Measurements from ENCODE around the gene MINPP1. TPM values are rescaled to one million over a fixed set of nuclear protein-coding genes. Genes with fewer than 3 reads are reported as not detected.

MINPP1 gene
- total and polyA plus RNA-seq, 2 of the 13 experiments (the other 11 are each of a cell fraction or from before 2014, with no cell fraction given): 19.2 to 53.7 TPM

- TF ChIP-seq KDM5A (IDR thresholded peaks at IDR 0.05; ENCODE audit: borderline replicate concordance, low read length): peak; percentile 50; the same call in 1 of the 2 replicates
- no peak for TF ChIP-seq RAD51 (IDR thresholded peaks at IDR 0.05; ENCODE audit: borderline replicate concordance)
- no peak for TF ChIP-seq MXD4 (CRISPR knock-in tag; IDR thresholded peaks at IDR 0.05)
- peak; percentile 55; the same call in 1 of the 2 replicates for TF ChIP-seq SSRP1 (CRISPR knock-in tag; IDR thresholded peaks at IDR 0.05)
- TF ChIP-seq SPEN (CRISPR knock-in tag; IDR thresholded peaks at IDR 0.05; ENCODE audit: low read depth): peak; percentile 62; the same call in 1 of the 2 replicates
- 0 out of 2 replicates have a peak, but pooled peaks have one; percentile 44 for TF ChIP-seq DR1 (CRISPR knock-in tag; IDR thresholded peaks at IDR 0.05)
- TF ChIP-seq, protein P1, sequence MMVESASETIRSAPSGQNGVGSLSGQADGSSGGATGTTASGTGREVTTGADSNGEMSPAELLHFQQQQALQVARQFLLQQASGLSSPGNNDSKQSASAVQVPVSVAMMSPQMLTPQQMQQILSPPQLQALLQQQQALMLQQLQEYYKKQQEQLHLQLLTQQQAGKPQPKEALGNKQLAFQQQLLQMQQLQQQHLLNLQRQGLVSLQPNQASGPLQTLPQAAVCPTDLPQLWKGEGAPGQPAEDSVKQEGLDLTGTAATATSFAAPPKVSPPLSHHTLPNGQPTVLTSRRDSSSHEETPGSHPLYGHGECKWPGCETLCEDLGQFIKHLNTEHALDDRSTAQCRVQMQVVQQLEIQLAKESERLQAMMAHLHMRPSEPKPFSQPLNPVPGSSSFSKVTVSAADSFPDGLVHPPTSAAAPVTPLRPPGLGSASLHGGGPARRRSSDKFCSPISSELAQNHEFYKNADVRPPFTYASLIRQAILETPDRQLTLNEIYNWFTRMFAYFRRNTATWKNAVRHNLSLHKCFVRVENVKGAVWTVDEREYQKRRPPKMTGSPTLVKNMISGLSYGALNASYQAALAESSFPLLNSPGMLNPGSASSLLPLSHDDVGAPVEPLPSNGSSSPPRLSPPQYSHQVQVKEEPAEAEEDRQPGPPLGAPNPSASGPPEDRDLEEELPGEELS (CRISPR knock-in tag; IDR thresholded peaks at IDR 0.05): peak; percentile 99
- no peak for TF ChIP-seq IRF1 (CRISPR knock-in tag; IDR thresholded peaks at IDR 0.05; ENCODE audit: low read depth)
- TF ChIP-seq ZNF780A (CRISPR knock-in tag; IDR thresholded peaks at IDR 0.05): peak; percentile 90
- TF ChIP-seq HDAC6 (IDR thresholded peaks at IDR 0.05; ENCODE audit: low read depth, low read length): no peak
- TF ChIP-seq ZNF431 (CRISPR knock-in tag; IDR thresholded peaks at IDR 0.05; ENCODE audit: borderline replicate concordance, low read depth): peak; percentile 76; the same call in 1 of the 2 replicates
- peak; percentile 85 for TF ChIP-seq TBL1XR1 (IDR thresholded peaks at IDR 0.05; ENCODE audit: borderline replicate concordance, low read length, partially characterized antibody)
- peak; percentile 99 for TF ChIP-seq CEBPB (IDR thresholded peaks at IDR 0.05; ENCODE audit: borderline replicate concordance, low read depth, low read length)
- no peak for TF ChIP-seq ZNF790 (CRISPR knock-in tag; IDR thresholded peaks at IDR 0.05; ENCODE audit: borderline replicate concordance)
- TF ChIP-seq ZNF639 (CRISPR knock-in tag; conservative IDR thresholded peaks at IDR 0.05): peak; percentile 73; the same call in 1 of the 2 replicates
- TF ChIP-seq, protein P2, sequence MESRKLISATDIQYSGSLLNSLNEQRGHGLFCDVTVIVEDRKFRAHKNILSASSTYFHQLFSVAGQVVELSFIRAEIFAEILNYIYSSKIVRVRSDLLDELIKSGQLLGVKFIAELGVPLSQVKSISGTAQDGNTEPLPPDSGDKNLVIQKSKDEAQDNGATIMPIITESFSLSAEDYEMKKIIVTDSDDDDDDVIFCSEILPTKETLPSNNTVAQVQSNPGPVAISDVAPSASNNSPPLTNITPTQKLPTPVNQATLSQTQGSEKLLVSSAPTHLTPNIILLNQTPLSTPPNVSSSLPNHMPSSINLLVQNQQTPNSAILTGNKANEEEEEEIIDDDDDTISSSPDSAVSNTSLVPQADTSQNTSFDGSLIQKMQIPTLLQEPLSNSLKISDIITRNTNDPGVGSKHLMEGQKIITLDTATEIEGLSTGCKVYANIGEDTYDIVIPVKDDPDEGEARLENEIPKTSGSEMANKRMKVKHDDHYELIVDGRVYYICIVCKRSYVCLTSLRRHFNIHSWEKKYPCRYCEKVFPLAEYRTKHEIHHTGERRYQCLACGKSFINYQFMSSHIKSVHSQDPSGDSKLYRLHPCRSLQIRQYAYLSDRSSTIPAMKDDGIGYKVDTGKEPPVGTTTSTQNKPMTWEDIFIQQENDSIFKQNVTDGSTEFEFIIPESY (CRISPR knock-in tag; IDR thresholded peaks at IDR 0.05): peak; percentile 67; the same call in 1 of the 2 replicates
- peak; percentile 38; the same call in 1 of the 2 replicates for TF ChIP-seq ELF1 (CRISPR knock-in tag; IDR thresholded peaks at IDR 0.05)
- peak; percentile 96 for TF ChIP-seq SMAD3 (CRISPR knock-in tag; IDR thresholded peaks at IDR 0.05)
- peak; percentile 78; the same call in 1 of the 2 replicates for TF ChIP-seq ZNF281 (CRISPR knock-in tag; IDR thresholded peaks at IDR 0.05; ENCODE audit: borderline replicate concordance)
These were observed 4.0 kb upstream of the MINPP1 start (continued) for GRCh38 chr10:87500646-87501048.

Data from HepG2 (cell line).